ENCODE measurements around the gene CAV1. TPM values are rescaled to one million over a fixed set of nuclear protein-coding genes. Genes with fewer than 3 reads are reported as not detected.

CAV1 gene
- total and polyA plus RNA-seq, 2 of the 4 experiments (the other 2 are of a cell fraction) = 1,592 to 1,808 TPM

- H3K56ac ChIP-seq (ENCODE audit: extremely low read depth, insufficient read depth, low read length) = no peak overlapping the region
Observed at GRCh38 chr7:116598278-116598677, 73.4 kb downstream of the CAV1 start.

More at GRCh38 chr7:116598278-116598677, 73.4 kb downstream of the CAV1 start:
- Histone ChIP-seq H3K4me3 (ENCODE audit: insufficient read depth, low read depth, low read length) (no peak overlapping the region), H3K36me3 (ENCODE audit: control insufficient read depth, insufficient read depth, low read length) (no peaks in the 10 kb centered on the region), H3K14ac (replicated peaks; ENCODE audit: low read depth, low read length) (no peak overlapping the region), H3K9me1 (ENCODE audit: insufficient read depth, low read length) (no peaks in the 10 kb centered on the region), H2BK5ac (ENCODE audit: low read depth, low read length, poor library complexity, severe bottlenecking) (no peak overlapping the region), H2AFZ (replicated peaks; ENCODE audit: low read length, poor library complexity) (no peak overlapping the region), H3K27ac (ENCODE audit: insufficient read depth, low read length) (no peak overlapping the region), H3K79me1 (ENCODE audit: low read depth in 1 of 2, low read length in 2 of 2) (no peaks in the 10 kb centered on the region), H2BK20ac (ENCODE audit: low read depth, low read length) (no peak overlapping the region), H3K27me3 (ENCODE audit: control insufficient read depth, insufficient read depth, low read length) (no peaks in the 10 kb centered on the region), H4K91ac (ENCODE audit: insufficient read depth, low read depth, low read length) (no peak overlapping the region), H2BK15ac (ENCODE audit: low read depth, low read length) (no peak overlapping the region), H2AK9ac (replicated peaks; ENCODE audit: low read depth, low read length, poor library complexity) (no peak overlapping the region), H3K9ac (ENCODE audit: low read depth, low read length) (no peak overlapping the region), H2AK5ac (ENCODE audit: low read depth, low read length) (no peak overlapping the region), H3K18ac (ENCODE audit: low read depth, low read length) (no peak overlapping the region), H3K23ac (ENCODE audit: low read depth, low read length) (no peak overlapping the region), H3K4me2 (ENCODE audit: low read depth, low read length) (no peak overlapping the region), H4K5ac (ENCODE audit: low read depth, low read length) (no peak overlapping the region), H3K4ac (ENCODE audit: low read depth, low read length) (no peak overlapping the region), H4K20me1 (ENCODE audit: insufficient read depth, low read length) (no peaks in the 10 kb centered on the region), H4K8ac (ENCODE audit: low read depth in 2 of 2, low read length in 2 of 2) (no peak overlapping the region), H3K9me3 (ENCODE audit: control insufficient read depth, insufficient read depth, low read length) (no peaks in the 10 kb centered on the region), H2BK120ac (ENCODE audit: low read depth, low read length) (no peak overlapping the region), H3K4me1 (ENCODE audit: control insufficient read depth, insufficient read depth, low read length) (no peaks in the 10 kb centered on the region; the same call in 1 of the 2 replicates)
- no peak for TF ChIP-seq FOS (IDR thresholded peaks at IDR 0.05; ENCODE audit: low read depth, low read length)
- TF ChIP-seq RAD21 (IDR thresholded peaks at IDR 0.05; ENCODE audit: low read length) = peak; percentile 35
- TF ChIP-seq CEBPB (IDR thresholded peaks at IDR 0.05; ENCODE audit: low read depth, low read length) = no peak
- no peak for TF ChIP-seq RFX5 (IDR thresholded peaks at IDR 0.05; ENCODE audit: low read depth, low read length)
- TF ChIP-seq USF2 (IDR thresholded peaks at IDR 0.05; ENCODE audit: low read depth, low read length) = no peak
- TF ChIP-seq, protein P1, sequence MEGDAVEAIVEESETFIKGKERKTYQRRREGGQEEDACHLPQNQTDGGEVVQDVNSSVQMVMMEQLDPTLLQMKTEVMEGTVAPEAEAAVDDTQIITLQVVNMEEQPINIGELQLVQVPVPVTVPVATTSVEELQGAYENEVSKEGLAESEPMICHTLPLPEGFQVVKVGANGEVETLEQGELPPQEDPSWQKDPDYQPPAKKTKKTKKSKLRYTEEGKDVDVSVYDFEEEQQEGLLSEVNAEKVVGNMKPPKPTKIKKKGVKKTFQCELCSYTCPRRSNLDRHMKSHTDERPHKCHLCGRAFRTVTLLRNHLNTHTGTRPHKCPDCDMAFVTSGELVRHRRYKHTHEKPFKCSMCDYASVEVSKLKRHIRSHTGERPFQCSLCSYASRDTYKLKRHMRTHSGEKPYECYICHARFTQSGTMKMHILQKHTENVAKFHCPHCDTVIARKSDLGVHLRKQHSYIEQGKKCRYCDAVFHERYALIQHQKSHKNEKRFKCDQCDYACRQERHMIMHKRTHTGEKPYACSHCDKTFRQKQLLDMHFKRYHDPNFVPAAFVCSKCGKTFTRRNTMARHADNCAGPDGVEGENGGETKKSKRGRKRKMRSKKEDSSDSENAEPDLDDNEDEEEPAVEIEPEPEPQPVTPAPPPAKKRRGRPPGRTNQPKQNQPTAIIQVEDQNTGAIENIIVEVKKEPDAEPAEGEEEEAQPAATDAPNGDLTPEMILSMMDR (conservative IDR thresholded peaks at IDR 0.05; ENCODE audit: low read depth, low read length) = 0 out of 2 replicates have a peak, but pooled peaks have one; percentile 24
- TF ChIP-seq CHD1 (IDR thresholded peaks at IDR 0.05; ENCODE audit: low read depth, low read length) = no peak
- TF ChIP-seq MAZ (IDR thresholded peaks at IDR 0.05; ENCODE audit: borderline replicate concordance, low read depth, low read length) = no peak
- TF ChIP-seq SMC3 (IDR thresholded peaks at IDR 0.05; ENCODE audit: low read depth, low read length) = peak; percentile 20
- DNase-seq = no peak
- CTCF ChIA-PET = interaction anchor here (1.0 kb wide), 1 partner anchor 12 kb away, joined by 3 read pairs; no protein-coding TSS in a partner anchor
- in situ Hi-C loops (cut with MboI; ENCODE audit: low sequenced_read_pairs) (loop anchor here (10.0 kb wide), 1 partner anchor 423 kb away; no protein-coding TSS in a partner anchor), intact Hi-C loops (cut with micrococcal nuclease) (no loop called here), dilution Hi-C loops (cut with HindIII; ENCODE audit: low sequenced_read_pairs, unreplicated experiment) (no loop called here)
- POLR2A ChIA-PET (ENCODE audit: unreplicated experiment) = no interaction called here
- 93% methylated on average over 3 of the region's 5 CpGs; no CpG with 5 or more reads in 1 of the 2 experiments for WGBS, 2 experiments (ENCODE audit: extremely low coverage in 2 of 2, insufficient read length in 1 of 2)
- no TSS peak for BruUV-seq (replicated peaks)
- peak; percentile 42; the same call in 1 of the 2 replicates for ATAC-seq (ENCODE audit: low read depth)
